Heart left ventricle (tissue), 16 donors: ENCODE measurements around the gene MKNK1. TPM values are rescaled to one million over a fixed set of nuclear protein-coding genes. Genes with fewer than 3 reads are reported as not detected.

Source experiments
- ATAC-seq, 4 donors: fragments of 200-7000 bp; cut with Tn5 transposase; one replicate each; pipeline ENCODE4 v1.9.1; 2020 to 2022; ENCODE audit warnings: moderate library complexity in 4 of 4, mild to moderate bottlenecking in 3 of 4, moderate number of reproducible peaks in 1 of 4
- DNase-seq, 5 donors: peaks; one replicate each; pipeline ENCODE4 v3.0.0-alpha.2; 2020
- H3K27ac ChIP-seq, 12 donors: fragments of 200-600 bp; sonication (generic) in 4 of 12; one replicate each; pipeline versions ENCODE4 v1.5.0 to v1.8.0; 2016 to 2022; ENCODE audit warnings: mild to moderate bottlenecking in 2 of 12
- H3K27me3 ChIP-seq, 9 donors: fragments of 200-600 bp; sonication (generic) in 2 of 9; one replicate each; pipeline versions ENCODE4 v1.5.1 to v1.8.0; 2016 to 2022; ENCODE audit warnings: mild to moderate bottlenecking in 3 of 9
- H3K36me3 ChIP-seq, 9 donors: fragments of 200-600 bp; sonication (generic) in 2 of 9; one replicate each; pipeline versions ENCODE4 v1.5.0 to v1.8.0; 2018 to 2022; ENCODE audit warnings: mild to moderate bottlenecking in 2 of 9
- H3K4me1 ChIP-seq, 12 donors: fragments of 200-600 bp; sonication (generic) in 4 of 12; one replicate each; pipeline versions ENCODE4 v1.5.0 to v1.8.0; 2016 to 2022; ENCODE audit warnings: mild to moderate bottlenecking in 3 of 12
- H3K4me3 ChIP-seq, 12 donors: fragments of 200-600 bp; sonication (generic) in 4 of 12; one replicate each; pipeline versions ENCODE4 v1.5.0 to v1.8.0; 2017 to 2022; ENCODE audit warnings: mild to moderate bottlenecking in 9 of 12, moderate library complexity in 4 of 12
- H3K9me3 ChIP-seq, 12 donors: fragments of 200-600 bp; sonication (generic) in 4 of 12; one replicate each; pipeline versions ENCODE4 v1.5.0 to v1.8.0; 2016 to 2022; ENCODE audit warnings: mild to moderate bottlenecking in 1 of 12
- POLR2A ChIP-seq, 2 donors: fragments of 450-650 bp; IDR thresholded peaks; one replicate each; pipeline ENCODE4 v1.6.1; 2017; ENCODE audit warnings: antibody characterized with exemption in 2 of 2, mild to moderate bottlenecking in 2 of 2, moderate library complexity in 2 of 2
- WGBS, 4 donors: extraction: QIAGEN DNeasy Blood & Tissue Kit in 2 of 4; methylation state at CpG; one replicate each; pipeline versions ENCODE4 v1.1.5 to v1.1.7; 2013 to 2018; 5-methylcytosine and 5-hydroxymethylcytosine counted together
- intact Hi-C, 10 donors: fragments of 100-400 bp; cut with DNase I; formaldehyde crosslinking; loops; one replicate each; pipeline versions ENCODE4 v1.11.1 to v1.14.2; 2022
- polyA plus RNA-seq, 2 donors: library from polyadenylated mRNA; stranded (reverse); fragments of 200-250 nt; gene quantifications; one replicate each; pipeline ENCODE4 v1.2.3, GENCODE V29; 2013
- total RNA-seq, 9 donors: library from RNA; depleted of rRNA in 2 of 9; stranded (reverse); fragments of >200 nt in 2 of 9; fragmentation: NEBNext Ultra II Directional in 3 of 9; extraction: Animal tissue kit (Norgen Biotek cat#: 25700) in 3 of 9; gene quantifications; one replicate each; pipeline versions ENCODE4 v1.1.0 to v1.2.4, GENCODE V29; 2016 to 2023
- TF ChIP-seq, protein P1 (sequence below), 12 donors: fragments of 200-600 bp; sonication (generic) in 4 of 12; IDR thresholded peaks; one replicate each; pipeline versions ENCODE4 v1.5.0 to v1.8.0; 2018 to 2022; ENCODE audit warnings: antibody characterized with exemption in 12 of 12, mild to moderate bottlenecking in 5 of 12
- donor health status: ischemic (EF 13 %, LVEDD 7.1; RV severe dilation, severe dysfunction).
- donor health status: healthy with polysubstance abuse.
- donor health status: DM: no; HTN: yes; CAD: no.
- donor health status: DM: no; HTN: no; CAD: no.
- donor health status: ischemic (EF 25% LVEDD 6.9; RV normal size, moderate dysfunction).
- donor health status: ischemic (EF 25% LVEDD 5.7; RV mildly dilated, moderate dysfunction).
- donor health status: healthy.
- donor health status: DM: yes; HTN: yes; CAD: no.
- donor health status: ischemic (EF 35%, LVEDD 5.7; RV mildly dilated, moderate dysfunction).
- donor health status: nonischemic (EF 11% LVEDD 7.7; RV severe dilation, severe dysfunction).
- donor health status: DM: yes; HTN: yes; CAD: no.
- donor health status: PGD.
- donor health status: ischemic (EF 29% LVEDD 5.4; RV normal size, mild dysfunction).
- donor health status: nonischemic (EF 23%, LVEDD 6.1; RV moderate dilation, normal function).

Gene MKNK1
- total and polyA plus RNA-seq, 11 donors, result 23.1 to 77.6 (median 35.3) TPM

DNA sequence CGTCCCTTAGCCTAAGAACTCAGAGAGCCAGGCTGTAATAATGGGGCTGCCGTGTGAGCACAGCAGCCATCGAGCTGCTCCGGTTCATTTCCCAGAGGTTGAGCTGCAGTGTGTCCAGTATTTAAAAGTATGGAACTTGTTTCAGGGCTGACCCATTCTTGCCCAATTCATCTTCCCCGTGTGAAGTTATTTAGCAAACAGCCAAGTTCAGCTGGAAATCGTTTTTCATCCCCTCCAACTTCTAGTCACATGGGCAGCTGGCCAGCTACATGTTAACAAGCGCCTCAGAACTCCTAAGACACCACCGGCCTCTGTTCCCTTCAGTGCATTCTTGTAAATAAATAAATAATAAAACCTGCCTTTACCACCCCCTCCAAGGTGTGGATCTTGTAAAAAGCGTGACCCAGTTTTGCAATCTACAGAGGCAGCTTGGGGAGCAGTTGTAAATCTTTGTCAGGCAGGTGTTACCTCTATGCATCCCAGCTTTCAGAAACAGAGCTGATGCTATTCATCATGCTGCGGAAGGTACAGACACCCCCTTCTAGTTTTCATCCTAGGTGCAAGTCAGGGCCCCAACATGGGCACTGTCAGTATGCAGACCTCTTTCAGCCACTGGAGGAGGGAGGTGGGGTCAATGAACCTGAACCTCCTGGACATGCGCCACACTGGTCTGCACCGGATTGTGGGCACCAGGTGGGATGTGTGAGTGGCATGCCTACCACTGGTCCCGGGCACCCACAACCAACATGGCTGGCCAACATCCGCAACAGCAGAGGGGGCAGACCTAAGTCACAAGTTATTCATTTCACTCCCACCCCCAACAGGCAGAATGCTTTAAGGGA lies 34.0 kb downstream of the MKNK1 start:
- H3K27ac ChIP-seq, result no peak overlapping the region
- H3K4me3 ChIP-seq, result no peak overlapping the region
- TF ChIP-seq POLR2A (IDR thresholded peaks at IDR 0.05), result no peak
- TF ChIP-seq, protein P1, sequence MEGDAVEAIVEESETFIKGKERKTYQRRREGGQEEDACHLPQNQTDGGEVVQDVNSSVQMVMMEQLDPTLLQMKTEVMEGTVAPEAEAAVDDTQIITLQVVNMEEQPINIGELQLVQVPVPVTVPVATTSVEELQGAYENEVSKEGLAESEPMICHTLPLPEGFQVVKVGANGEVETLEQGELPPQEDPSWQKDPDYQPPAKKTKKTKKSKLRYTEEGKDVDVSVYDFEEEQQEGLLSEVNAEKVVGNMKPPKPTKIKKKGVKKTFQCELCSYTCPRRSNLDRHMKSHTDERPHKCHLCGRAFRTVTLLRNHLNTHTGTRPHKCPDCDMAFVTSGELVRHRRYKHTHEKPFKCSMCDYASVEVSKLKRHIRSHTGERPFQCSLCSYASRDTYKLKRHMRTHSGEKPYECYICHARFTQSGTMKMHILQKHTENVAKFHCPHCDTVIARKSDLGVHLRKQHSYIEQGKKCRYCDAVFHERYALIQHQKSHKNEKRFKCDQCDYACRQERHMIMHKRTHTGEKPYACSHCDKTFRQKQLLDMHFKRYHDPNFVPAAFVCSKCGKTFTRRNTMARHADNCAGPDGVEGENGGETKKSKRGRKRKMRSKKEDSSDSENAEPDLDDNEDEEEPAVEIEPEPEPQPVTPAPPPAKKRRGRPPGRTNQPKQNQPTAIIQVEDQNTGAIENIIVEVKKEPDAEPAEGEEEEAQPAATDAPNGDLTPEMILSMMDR (IDR thresholded peaks at IDR 0.05), result no peak
- no peaks in the 10 kb centered on the region for H3K9me3 ChIP-seq
- H3K27me3 ChIP-seq, result no peaks in the 10 kb centered on the region
- DNase-seq, result no peak
- ATAC-seq, result no peak
- peaks cover 0 to 22% (median 11%) of the 10 kb centered on the region in 12 donors for H3K4me1 ChIP-seq
- intact Hi-C loops, result no loop called here
- H3K36me3 ChIP-seq, result peaks cover 0 to 99% (median 65%) of the 10 kb centered on the region in 9 donors
- 73 to 82% (median 81%) methylated on average over 14 of the region's 14 CpGs for WGBS, 4 donors

DNA sequence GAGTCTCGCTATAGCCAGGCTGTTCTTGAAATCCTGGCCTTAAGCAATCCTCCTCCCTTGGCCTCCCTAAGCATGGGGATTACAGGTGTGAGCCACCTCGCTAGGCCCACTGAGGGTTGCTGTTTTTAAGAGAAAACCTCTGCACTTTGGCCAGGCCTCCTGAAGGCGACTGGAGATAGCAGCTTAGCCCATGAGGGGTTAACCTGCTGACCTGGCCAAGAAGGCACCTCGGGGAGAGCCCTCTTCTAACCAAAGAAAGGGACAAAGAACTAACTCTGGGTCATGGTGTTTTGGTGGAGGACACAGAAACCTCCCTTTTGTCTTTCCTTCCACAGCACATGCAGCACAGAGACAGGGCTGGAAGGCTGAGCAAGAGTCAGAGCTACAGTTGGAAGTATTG lies 35.0 kb downstream of the MKNK1 start:
- Histone ChIP-seq H3K36me3 (peaks cover 1 to 99% (median 65%) of the 10 kb centered on the region in 9 donors), H3K9me3 (no peaks in the 10 kb centered on the region), H3K4me1 (peaks cover 0 to 20% (median 11%) of the 10 kb centered on the region in 12 donors), H3K27ac (peak overlapping the region in 1 of 12 donors; percentile 11), H3K27me3 (no peaks in the 10 kb centered on the region), H3K4me3 (no peak overlapping the region)
- WGBS, 4 donors, result 77 to 96% (median 82%) methylated on average over 4 of the region's 4 CpGs
- intact Hi-C loops, result no loop called here
- DNase-seq (no peak), ATAC-seq (no peak)
- TF ChIP-seq, protein P1 (IDR thresholded peaks at IDR 0.05), result no peak
- TF ChIP-seq POLR2A (IDR thresholded peaks at IDR 0.05), result no peak

DNA sequence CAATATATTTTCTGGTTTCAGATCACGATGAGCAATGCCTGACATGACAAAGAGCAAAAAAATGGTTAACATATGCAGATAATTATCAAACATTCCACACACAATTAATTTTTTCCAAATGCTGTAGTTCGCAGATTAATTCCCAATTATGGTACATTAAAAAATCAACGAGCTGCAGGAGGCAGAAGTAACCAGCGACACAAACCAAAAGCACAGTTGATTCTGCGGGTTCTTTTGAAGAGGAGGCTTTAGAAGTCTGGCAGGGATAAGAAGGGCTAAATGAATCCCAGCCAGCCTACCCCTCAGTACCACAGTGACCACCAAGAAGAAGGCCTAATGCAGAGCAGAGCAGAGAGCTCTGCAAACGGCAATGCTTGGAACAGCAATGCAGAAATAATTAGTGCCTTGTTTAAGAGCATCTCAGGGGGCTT lies 35.6 kb downstream of the MKNK1 start:
- WGBS, 4 donors, result 89 to 94% (median 92%) methylated on average over 6 of the region's 6 CpGs
- intact Hi-C loops, result no loop called here
- Histone ChIP-seq H3K27ac (no peak overlapping the region), H3K36me3 (peaks cover 2 to 99% (median 70%) of the 10 kb centered on the region in 9 donors), H3K9me3 (no peaks in the 10 kb centered on the region), H3K4me3 (no peak overlapping the region), H3K4me1 (peaks cover 0 to 14% (median 6%) of the 10 kb centered on the region in 12 donors), H3K27me3 (no peaks in the 10 kb centered on the region)
- no peak for DNase-seq
- TF ChIP-seq POLR2A (IDR thresholded peaks at IDR 0.05), result no peak
- TF ChIP-seq, protein P1 (IDR thresholded peaks at IDR 0.05), result no peak
- no peak for ATAC-seq

DNA sequence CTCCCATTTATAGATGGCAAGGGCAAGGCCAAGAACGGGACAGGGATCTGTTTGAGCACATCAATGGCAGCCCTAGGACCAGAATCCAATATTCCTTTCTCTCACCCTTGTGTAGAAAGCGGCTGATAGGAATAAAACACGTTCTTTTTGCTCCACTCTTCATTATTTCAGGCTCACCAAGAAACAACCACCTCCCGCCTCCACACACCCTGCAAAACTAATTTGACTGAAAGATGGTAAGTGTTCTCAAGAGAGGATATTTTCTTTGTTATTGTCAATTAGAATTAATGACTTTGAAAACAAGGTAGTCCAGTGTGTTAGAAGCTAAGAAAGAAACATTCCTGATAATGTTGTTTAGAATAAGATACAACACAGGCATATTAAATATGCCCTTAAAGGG lies 40.7 kb downstream of the MKNK1 start:
- H3K27me3 ChIP-seq, result no peaks in the 10 kb centered on the region
- peaks cover 2 to 99% (median 84%) of the 10 kb centered on the region in 9 donors for H3K36me3 ChIP-seq

More for the DNA sequence above, 40.7 kb downstream of the MKNK1 start:
- 90 to 92% (median 91%) methylated on average over 4 of the region's 4 CpGs for WGBS, 4 donors
- DNase-seq (no peak), ATAC-seq (no peak)
- Histone ChIP-seq H3K27ac (no peak overlapping the region), H3K4me3 (no peak overlapping the region), H3K9me3 (no peaks in the 10 kb centered on the region), H3K4me1 (no peaks in the 10 kb centered on the region)
- TF ChIP-seq, protein P1 (IDR thresholded peaks at IDR 0.05), result no peak
- TF ChIP-seq POLR2A (IDR thresholded peaks at IDR 0.05), result no peak
- intact Hi-C loops, result no loop called here
